Panc1 (cell line): Measurements from ENCODE around the gene TMED5. TPM values are rescaled to one million over a fixed set of nuclear protein-coding genes. Genes with fewer than 3 reads are reported as not detected.
"Not testable (repeated sequence)": the region's sequence is repeated elsewhere in the genome, so short reads cannot be mapped to it uniquely, and the experiment has no call there.

Experiments
- ATAC-seq: fragments of 200-7000 bp; cut with Tn5 transposase; 2 replicates; pipeline ENCODE4 v1.9.1; 2020; ENCODE audit warnings: mild to moderate bottlenecking, moderate library complexity
- BruUV-seq: library from RNA; stranded (reverse); fragments of 400-500 nt; replicated peaks from 2 replicates; lab custom pipeline; 2021; lab: Mats Ljungman, UMichigan
- CTCF ChIA-PET: fragments of 300-600 bp; sonication (Branson Sonifier 250); formaldehyde crosslinking; loops from one replicate; lab custom pipeline; 2022; ENCODE audit warnings: antibody characterized with exemption; lab: Charles Lee
- POLR2A ChIA-PET: fragments of 300-600 bp; sonication (Branson Sonifier 250); formaldehyde crosslinking; loops from one replicate; lab custom pipeline; 2022; ENCODE audit warnings: antibody characterized with exemption; lab: Charles Lee
- DNase-seq: peaks from one replicate; pipeline ENCODE4 v3.0.0-alpha.2; 2010; ENCODE audit warnings: low read depth, low spot score
- H3K27ac ChIP-seq: 2 replicates; pipeline ENCODE4 v1.5.1; 2011; ENCODE audit warnings: mild to moderate bottlenecking, low read length, inconsistent platforms
- H3K27me3 ChIP-seq: fragments of 200-500 bp; sonication (Bioruptor generic); 2 replicates; pipeline ENCODE4 v1.6.0; 2014; ENCODE audit warnings: low read length, inconsistent platforms; ENCODE audit not compliant: control insufficient read depth, insufficient read depth
- H3K36me3 ChIP-seq: fragments of 200-500 bp; sonication (Bioruptor generic); 2 replicates; pipeline ENCODE4 v1.5.1; 2014; ENCODE audit warnings: inconsistent platforms, mild to moderate bottlenecking, low read length, moderate library complexity; ENCODE audit not compliant: control insufficient read depth, insufficient read depth
- H3K4me1 ChIP-seq: 2 replicates; pipeline ENCODE4 v1.5.1; 2011; ENCODE audit warnings: inconsistent platforms, mild to moderate bottlenecking, low read length, moderate library complexity; ENCODE audit not compliant: control insufficient read depth, insufficient read depth
- H3K4me3 ChIP-seq, 2 experiments: 2 replicates each; pipeline ENCODE4 v1.5.1; 2011 to 2012; ENCODE audit warnings: low read depth in 2 of 2, low read length in 2 of 2, mild to moderate bottlenecking in 2 of 2, inconsistent platforms in 1 of 2, moderate library complexity in 1 of 2
- H3K9me3 ChIP-seq: fragments of 200-500 bp; sonication (Bioruptor generic); 2 replicates; pipeline ENCODE4 v1.5.1; 2014; ENCODE audit warnings: low read depth, mild to moderate bottlenecking, inconsistent platforms, low read length, moderate library complexity; ENCODE audit not compliant: control insufficient read depth, insufficient read depth
- POLR2AphosphoS5 ChIP-seq: IDR thresholded peaks from 2 replicates; pipeline ENCODE4 v1.6.1; 2012; ENCODE audit warnings: mild to moderate bottlenecking, low read depth, low read length, moderate library complexity
- REST ChIP-seq, 2 experiments: IDR thresholded peaks; 2 replicates each; pipeline ENCODE4 v1.6.1; 2011 to 2012; ENCODE audit warnings: low read depth in 2 of 2, control low read depth in 1 of 2, low read length in 1 of 2, mild to moderate bottlenecking in 1 of 2, moderate library complexity in 1 of 2; ENCODE audit not compliant: insufficient read depth in 1 of 2
- SIN3A ChIP-seq: IDR thresholded peaks from 2 replicates; pipeline ENCODE4 v1.6.1; 2012; ENCODE audit warnings: low read depth, mild to moderate bottlenecking, low read length, moderate library complexity, borderline replicate concordance; ENCODE audit not compliant: insufficient read depth
- TCF7L2 ChIP-seq: IDR thresholded peaks from 2 replicates; pipeline ENCODE4 v1.6.1; 2011; ENCODE audit warnings: mild to moderate bottlenecking, low read depth, low read length, inconsistent platforms
- in situ Hi-C: cut with HindIII; loops from 2 replicates; pipeline ENCODE4 v1.10.0; 2016; ENCODE audit warnings: low sequenced_read_pairs, low pct_unique_long_range_greater_than_20kb
- intact Hi-C: fragments of 100-400 bp; cut with micrococcal nuclease; formaldehyde crosslinking; loops from one replicate; pipeline ENCODE4 v1.10.0; 2022; ENCODE audit not compliant: unreplicated experiment
- total RNA-seq: library from RNA; stranded (reverse); gene quantifications from one replicate; pipeline ENCODE4 v1.2.1, GENCODE V29; 2021; ENCODE audit not compliant: unreplicated experiment
- TF ChIP-seq, protein P1 (sequence below): fragments of 450-650 bp; IDR thresholded peaks from 2 replicates; pipeline ENCODE4 v1.5.1; 2017; ENCODE audit warnings: mild to moderate bottlenecking

The TMED5 gene
- total RNA-seq, 1 experiment from 2014 or later: 45.6 TPM

- DNase-seq (no peak), ATAC-seq (no peak)
- Histone ChIP-seq H3K27me3 (no peaks in the 10 kb centered on the region), H3K9me3 (no peaks in the 10 kb centered on the region), H3K4me3 (no peak overlapping the region), H3K36me3 (peaks cover 2% of the 10 kb centered on the region; the same call in 1 of the 2 replicates), H3K4me1 (no peaks in the 10 kb centered on the region), H3K27ac (no peak overlapping the region)
- BruUV-seq: no TSS peak
- in situ Hi-C loops (no loop called here), intact Hi-C loops (no loop called here)
- ChIA-PET POLR2A (no interaction called here), CTCF (no interaction called here)
- TF ChIP-seq SIN3A (no peak), TCF7L2 (no peak), POLR2AphosphoS5 (no peak), REST (IDR thresholded peaks at IDR 0.05; ENCODE audit: insufficient read depth in 1 of 2, low read depth in 2 of 2, low read length in 1 of 2) (no peak)
- TF ChIP-seq, protein P1, sequence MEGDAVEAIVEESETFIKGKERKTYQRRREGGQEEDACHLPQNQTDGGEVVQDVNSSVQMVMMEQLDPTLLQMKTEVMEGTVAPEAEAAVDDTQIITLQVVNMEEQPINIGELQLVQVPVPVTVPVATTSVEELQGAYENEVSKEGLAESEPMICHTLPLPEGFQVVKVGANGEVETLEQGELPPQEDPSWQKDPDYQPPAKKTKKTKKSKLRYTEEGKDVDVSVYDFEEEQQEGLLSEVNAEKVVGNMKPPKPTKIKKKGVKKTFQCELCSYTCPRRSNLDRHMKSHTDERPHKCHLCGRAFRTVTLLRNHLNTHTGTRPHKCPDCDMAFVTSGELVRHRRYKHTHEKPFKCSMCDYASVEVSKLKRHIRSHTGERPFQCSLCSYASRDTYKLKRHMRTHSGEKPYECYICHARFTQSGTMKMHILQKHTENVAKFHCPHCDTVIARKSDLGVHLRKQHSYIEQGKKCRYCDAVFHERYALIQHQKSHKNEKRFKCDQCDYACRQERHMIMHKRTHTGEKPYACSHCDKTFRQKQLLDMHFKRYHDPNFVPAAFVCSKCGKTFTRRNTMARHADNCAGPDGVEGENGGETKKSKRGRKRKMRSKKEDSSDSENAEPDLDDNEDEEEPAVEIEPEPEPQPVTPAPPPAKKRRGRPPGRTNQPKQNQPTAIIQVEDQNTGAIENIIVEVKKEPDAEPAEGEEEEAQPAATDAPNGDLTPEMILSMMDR: no peak
Observed at GRCh38 chr1:93221913-93222312, 41.7 kb upstream of the TMED5 start.

- CTCF ChIA-PET, H3K9me3 ChIP-seq, intact Hi-C loops, H3K36me3 ChIP-seq, in situ Hi-C loops, H3K4me3 ChIP-seq, H3K27me3 ChIP-seq, BruUV-seq, DNase-seq, ATAC-seq, H3K4me1 ChIP-seq, POLR2A ChIA-PET, H3K27ac ChIP-seq: not testable (repeated sequence)
Observed at GRCh38 chr1:93220716-93221115, 40.5 kb upstream of the TMED5 start.

- no peak overlapping the region for H3K4me3 ChIP-seq
- ChIA-PET CTCF (no interaction called here), POLR2A (no interaction called here)
- intact Hi-C loops: no loop called here
- in situ Hi-C loops: no loop called here
- H3K9me3 ChIP-seq: no peaks in the 10 kb centered on the region
- no TSS peak for BruUV-seq
- ATAC-seq (no peak), DNase-seq (no peak)
- TF ChIP-seq, protein P1: no peak
- no peak for TF ChIP-seq TCF7L2
- no peak for TF ChIP-seq REST (IDR thresholded peaks at IDR 0.05; ENCODE audit: insufficient read depth in 1 of 2, low read depth in 2 of 2, low read length in 1 of 2)
- no peak for TF ChIP-seq POLR2AphosphoS5
- TF ChIP-seq SIN3A: no peak
- no peaks in the 10 kb centered on the region for H3K4me1 ChIP-seq
- H3K27me3 ChIP-seq: no peaks in the 10 kb centered on the region
- H3K27ac ChIP-seq: no peak overlapping the region
- no peaks in the 10 kb centered on the region; the same call in 1 of the 2 replicates for H3K36me3 ChIP-seq
Observed at GRCh38 chr1:93219443-93219842, 39.2 kb upstream of the TMED5 start.
